Naive thymus-derived CD4-positive, alpha-beta T cell (primary cell): ENCODE results near the gene RBMS3. TPM values are rescaled to one million over a fixed set of nuclear protein-coding genes. Genes with fewer than 3 reads are reported as not detected.
"Not testable (repeated sequence)": the region's sequence is repeated elsewhere in the genome, so short reads cannot be mapped to it uniquely, and the experiment has no call there.

Experiments used
- ATAC-seq: fragments of 150-1000 bp; cut with Tn5 transposase; 2 replicates; pipeline ENCODE4 v1.10.0; 2021; ENCODE audit warnings: mild to moderate bottlenecking, moderate library complexity
- CTCF ChIA-PET: fragments of 350-600 bp; sonication (Branson Sonifier 250); formaldehyde crosslinking; loops from one replicate; lab custom pipeline; 2021; ENCODE audit warnings: antibody characterized with exemption; lab: Charles Lee
- POLR2A ChIA-PET: fragments of 350-600 bp; sonication (Branson Sonifier 250); formaldehyde crosslinking; loops from one replicate; lab custom pipeline; 2021; ENCODE audit warnings: antibody characterized with exemption, inconsistent platforms; lab: Charles Lee
- DNase-seq, 9 donors: peaks; one replicate each; pipeline versions ENCODE4 v3.0.0 to v3.0.0-alpha.2; 2020 to 2022; ENCODE audit warnings: mixed read lengths in 1 of 9
- H3K27ac ChIP-seq: one replicate; pipeline ENCODE4 v1.7.0; 2013; ENCODE audit warnings: mild to moderate bottlenecking, low read depth, low read length, moderate library complexity
- H3K27me3 ChIP-seq, 2 donors: one replicate each; pipeline ENCODE4 v1.7.0; 2013; ENCODE audit warnings: low read length in 2 of 2, mild to moderate bottlenecking in 2 of 2, moderate library complexity in 2 of 2; ENCODE audit not compliant: control insufficient read depth in 2 of 2, insufficient read depth in 2 of 2
- H3K36me3 ChIP-seq, 3 experiments: 1 replicate in 2 of 3; 2 replicates in 1 of 3; pipeline ENCODE4 v1.7.0; 2013; ENCODE audit warnings: low read length in 3 of 3, mild to moderate bottlenecking in 3 of 3, moderate library complexity in 1 of 3; ENCODE audit not compliant: insufficient read depth in 3 of 3, control insufficient read depth in 2 of 3
- H3K4me1 ChIP-seq, 2 donors: one replicate each; pipeline ENCODE4 v1.7.0; 2013; ENCODE audit warnings: low read length in 2 of 2, mild to moderate bottlenecking in 2 of 2, moderate library complexity in 1 of 2; ENCODE audit not compliant: control insufficient read depth in 2 of 2, insufficient read depth in 2 of 2
- H3K4me3 ChIP-seq: 2 replicates; pipeline ENCODE4 v1.7.0; 2013; ENCODE audit warnings: mild to moderate bottlenecking, low read length
- H3K9me3 ChIP-seq, 3 experiments: 1 replicate in 2 of 3; 2 replicates in 1 of 3; pipeline ENCODE4 v1.7.0; 2013; ENCODE audit warnings: low read length in 3 of 3; ENCODE audit not compliant: control insufficient read depth in 2 of 3
- H3K27ac Mint-ChIP-seq, 9 donors: one replicate each; pipeline ENCODE4 v1.8.0; 2020 to 2022; ENCODE audit warnings: mixed read lengths in 9 of 9, mild to moderate bottlenecking in 8 of 9, moderate library complexity in 5 of 9, inconsistent platforms in 2 of 9
- H3K27me3 Mint-ChIP-seq, 5 donors: one replicate each; pipeline ENCODE4 v1.8.0; 2021 to 2022; ENCODE audit warnings: mixed read lengths in 5 of 5, mild to moderate bottlenecking in 1 of 5
- H3K36me3 Mint-ChIP-seq, 5 donors: one replicate each; pipeline ENCODE4 v1.8.0; 2020 to 2022; ENCODE audit warnings: mixed read lengths in 5 of 5, mild to moderate bottlenecking in 3 of 5, inconsistent platforms in 1 of 5
- H3K4me1 Mint-ChIP-seq, 7 donors: one replicate each; pipeline ENCODE4 v1.8.0; 2020 to 2022; ENCODE audit warnings: mixed read lengths in 7 of 7, mild to moderate bottlenecking in 3 of 7, inconsistent platforms in 1 of 7
- H3K4me3 Mint-ChIP-seq, 10 donors: one replicate each; pipeline ENCODE4 v1.8.0; 2020 to 2022; ENCODE audit warnings: mild to moderate bottlenecking in 10 of 10, mixed read lengths in 10 of 10, moderate library complexity in 6 of 10, inconsistent platforms in 2 of 10
- H3K9me3 Mint-ChIP-seq, 11 donors: one replicate each; pipeline ENCODE4 v1.8.0; 2020 to 2022; ENCODE audit warnings: mixed read lengths in 11 of 11, mild to moderate bottlenecking in 4 of 11, inconsistent platforms in 1 of 11, moderate library complexity in 1 of 11
- intact Hi-C, 2 donors: fragments of 100-400 bp; cut with micrococcal nuclease; formaldehyde crosslinking; loops; one replicate each; pipeline ENCODE4 v1.15.1; 2023
- polyA plus RNA-seq, 2 donors: library from polyadenylated mRNA; unstranded; fragments of 300-500 nt; fragmentation: Illumina TruSeq; gene quantifications; one replicate each; pipeline ENCODE4 v1.2.3, GENCODE V29; 2021
- total RNA-seq, 6 experiments: library from RNA in 5 of 6; stranded (reverse) in 5 of 6; gene quantifications; 1 replicate in 5 of 6; 2 replicates in 1 of 6; pipeline ENCODE4 v1.2.3 and lab custom pipeline; 2021 to 2026

RBMS3 gene
- total and polyA plus RNA-seq, 7 experiments from 2014 or later: 0.15 to 4.9 (median 0.49) TPM

DNA sequence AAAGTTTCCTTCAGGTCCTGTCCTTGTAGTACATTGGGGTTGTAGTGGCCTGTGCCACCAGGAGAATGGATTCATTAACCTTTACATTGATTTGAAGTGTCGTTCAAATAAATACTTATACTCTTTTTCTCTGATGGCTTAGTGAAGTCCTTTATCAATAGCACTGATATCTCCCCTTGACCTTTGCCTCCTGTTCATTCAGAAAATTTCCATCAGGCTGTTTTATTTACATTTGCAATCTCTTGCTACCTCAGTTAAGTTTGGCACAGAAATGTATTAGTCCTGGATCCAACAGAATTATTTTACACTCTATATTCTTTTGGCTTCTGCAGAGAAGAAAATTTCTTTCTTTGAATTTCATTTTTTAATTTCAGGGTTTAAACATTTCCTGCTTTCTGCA is 497.0 kb downstream of the RBMS3 start:
- intact Hi-C loops: no loop called here

GRCh38 chr3:29789686-29790085 is 508.8 kb downstream of the RBMS3 start:
- no peak overlapping the region for H3K27ac ChIP-seq
- H3K4me3 Mint-ChIP-seq: no peak overlapping the region
- intact Hi-C loops: no loop called here
- no peaks in the 10 kb centered on the region for H3K36me3 Mint-ChIP-seq
- no peaks in the 10 kb centered on the region for H3K9me3 ChIP-seq
- H3K36me3 ChIP-seq: no peaks in the 10 kb centered on the region
- DNase-seq (no peak), ATAC-seq (no peak)
- no peaks in the 10 kb centered on the region for H3K4me1 ChIP-seq
- CTCF ChIA-PET: no interaction called here
- POLR2A ChIA-PET: no interaction called here
- H3K4me1 Mint-ChIP-seq: no peaks in the 10 kb centered on the region
- peaks cover 0 to 14% (median 0%) of the 10 kb centered on the region in 11 donors for H3K9me3 Mint-ChIP-seq
- H3K27me3 ChIP-seq: no peaks in the 10 kb centered on the region
- H3K27me3 Mint-ChIP-seq: peaks cover 0 to 8% (median 5%) of the 10 kb centered on the region in 5 donors
- H3K4me3 ChIP-seq: no peak overlapping the region
- no peak overlapping the region for H3K27ac Mint-ChIP-seq

More for the DNA sequence above, 497.0 kb downstream of the RBMS3 start:
- no peak overlapping the region for H3K4me3 ChIP-seq
- POLR2A ChIA-PET: no interaction called here
- no peak for ATAC-seq
- Mint-ChIP-seq H3K27me3 (peaks cover 0 to 14% (median 0%) of the 10 kb centered on the region in 5 donors), H3K4me3 (no peak overlapping the region), H3K9me3 (peaks cover 0 to 12% (median 8%) of the 10 kb centered on the region in 11 donors), H3K36me3 (peaks cover 0 to 4% (median 0%) of the 10 kb centered on the region in 5 donors), H3K4me1 (no peaks in the 10 kb centered on the region), H3K27ac (no peak overlapping the region)
- no peak for DNase-seq
- no peaks in the 10 kb centered on the region for H3K4me1 ChIP-seq
- CTCF ChIA-PET: no interaction called here
- no peaks in the 10 kb centered on the region for H3K27me3 ChIP-seq
- no peak overlapping the region for H3K27ac ChIP-seq
- H3K9me3 ChIP-seq: no peaks in the 10 kb centered on the region
- H3K36me3 ChIP-seq: no peaks in the 10 kb centered on the region

DNA sequence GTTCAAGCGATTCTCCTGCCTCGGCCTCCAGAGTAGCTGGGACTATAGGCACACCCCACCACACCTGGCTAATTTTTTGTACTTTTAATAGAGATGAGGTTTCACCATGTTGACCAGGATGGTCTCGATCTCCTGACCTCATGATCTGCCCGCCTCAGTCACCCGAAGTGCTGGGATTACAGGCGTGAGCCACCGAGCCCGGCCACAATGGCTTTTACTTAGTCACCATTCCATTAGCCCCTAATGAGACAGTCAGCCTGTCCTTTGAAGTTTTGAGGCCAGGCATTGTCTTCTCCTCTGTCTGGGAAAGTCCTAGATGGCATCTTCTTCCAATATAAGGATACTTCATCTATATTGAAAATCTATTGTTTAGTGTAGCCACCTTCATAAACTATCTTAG is 515.9 kb downstream of the RBMS3 start:
- H3K27ac Mint-ChIP-seq: no peak overlapping the region
- H3K9me3 Mint-ChIP-seq: peaks cover 0 to 3% (median 0%) of the 10 kb centered on the region in 11 donors
- no peaks in the 10 kb centered on the region for H3K9me3 ChIP-seq
- intact Hi-C loops: no loop called here
- H3K27ac ChIP-seq: no peak overlapping the region
- H3K4me1 ChIP-seq: no peaks in the 10 kb centered on the region
- ATAC-seq (no peak), DNase-seq (no peak)
- H3K36me3 ChIP-seq: no peaks in the 10 kb centered on the region
- H3K4me3 Mint-ChIP-seq: no peak overlapping the region
- peaks cover 0 to 9% (median 8%) of the 10 kb centered on the region in 5 donors for H3K27me3 Mint-ChIP-seq
- H3K36me3 Mint-ChIP-seq: no peaks in the 10 kb centered on the region
- no peaks in the 10 kb centered on the region for H3K4me1 Mint-ChIP-seq
- CTCF ChIA-PET: no interaction called here
- no peak overlapping the region for H3K4me3 ChIP-seq
- H3K27me3 ChIP-seq: no peaks in the 10 kb centered on the region
- POLR2A ChIA-PET: no interaction called here

DNA sequence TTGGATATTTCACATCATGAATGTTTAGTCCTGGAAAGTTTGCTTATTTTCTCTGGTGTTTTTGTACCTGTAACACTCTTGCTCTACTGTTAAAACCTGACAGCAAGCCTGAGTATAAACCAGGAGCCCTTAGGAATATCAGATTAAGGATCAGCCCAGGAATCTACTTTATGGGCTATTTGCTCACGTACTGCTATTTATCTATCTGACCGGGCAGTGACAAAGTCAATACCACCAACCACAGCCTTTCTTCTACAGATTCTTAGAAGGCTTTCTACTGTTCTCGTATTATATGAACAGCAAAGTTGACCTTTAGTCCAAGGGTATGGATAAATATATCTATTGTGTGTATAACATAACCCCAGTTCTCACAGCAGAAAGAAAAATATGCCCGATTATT is 521.2 kb downstream of the RBMS3 start:
- no peaks in the 10 kb centered on the region for H3K36me3 ChIP-seq
- Mint-ChIP-seq H3K4me1 (no peaks in the 10 kb centered on the region), H3K36me3 (no peaks in the 10 kb centered on the region), H3K4me3 (no peak overlapping the region), H3K9me3 (no peaks in the 10 kb centered on the region), H3K27me3 (peaks cover 0 to 8% (median 6%) of the 10 kb centered on the region in 5 donors), H3K27ac (no peak overlapping the region)
- no peak overlapping the region for H3K4me3 ChIP-seq
- H3K9me3 ChIP-seq: no peaks in the 10 kb centered on the region
- H3K27me3 ChIP-seq: no peaks in the 10 kb centered on the region
- no peak for DNase-seq
- no peaks in the 10 kb centered on the region for H3K4me1 ChIP-seq
- ATAC-seq: no peak
- intact Hi-C loops: no loop called here
- ChIA-PET POLR2A (interaction anchor here (0.8 kb wide), 1 partner anchor 28 kb away, joined by 3 read pairs; no protein-coding TSS in a partner anchor), CTCF (no interaction called here)
- no peak overlapping the region for H3K27ac ChIP-seq

- Histone ChIP-seq H3K27ac (no peak overlapping the region), H3K4me3 (no peak overlapping the region), H3K36me3 (no peaks in the 10 kb centered on the region), H3K9me3 (no peaks in the 10 kb centered on the region), H3K27me3 (no peaks in the 10 kb centered on the region), H3K4me1 (no peaks in the 10 kb centered on the region)
- Mint-ChIP-seq H3K4me1 (no peaks in the 10 kb centered on the region), H3K36me3 (no peaks in the 10 kb centered on the region), H3K27ac (no peak overlapping the region), H3K27me3 (peaks cover 0 to 8% (median 4%) of the 10 kb centered on the region in 5 donors), H3K9me3 (no peaks in the 10 kb centered on the region), H3K4me3 (no peak overlapping the region)
- POLR2A ChIA-PET: no interaction called here
- intact Hi-C loops: no loop called here
- DNase-seq (no peak), ATAC-seq (no peak)
- CTCF ChIA-PET: no interaction called here
Measured at GRCh38 chr3:29804044-29804443, 523.2 kb downstream of the RBMS3 start.

GRCh38 chr3:29805757-29806156 is 524.9 kb downstream of the RBMS3 start:
- no peaks in the 10 kb centered on the region for H3K36me3 Mint-ChIP-seq
- Histone ChIP-seq H3K27me3 (no peaks in the 10 kb centered on the region), H3K27ac (no peak overlapping the region), H3K4me3 (no peak overlapping the region), H3K4me1 (no peaks in the 10 kb centered on the region), H3K9me3 (no peaks in the 10 kb centered on the region), H3K36me3 (no peaks in the 10 kb centered on the region)
- H3K4me3 Mint-ChIP-seq: no peak overlapping the region
- H3K9me3 Mint-ChIP-seq: no peaks in the 10 kb centered on the region
- DNase-seq: no peak
- intact Hi-C loops: no loop called here
- no peaks in the 10 kb centered on the region for H3K4me1 Mint-ChIP-seq
- CTCF ChIA-PET: no interaction called here
- peaks cover 0 to 8% (median 4%) of the 10 kb centered on the region in 5 donors for H3K27me3 Mint-ChIP-seq
- no peak overlapping the region for H3K27ac Mint-ChIP-seq
- POLR2A ChIA-PET: no interaction called here
- no peak for ATAC-seq

GRCh38 chr3:29808324-29808723 is 527.5 kb downstream of the RBMS3 start:
- H3K27ac ChIP-seq, H3K4me3 ChIP-seq, H3K9me3 Mint-ChIP-seq, ATAC-seq, H3K4me1 ChIP-seq, H3K36me3 Mint-ChIP-seq, H3K4me3 Mint-ChIP-seq, POLR2A ChIA-PET, H3K27ac Mint-ChIP-seq, DNase-seq, H3K27me3 Mint-ChIP-seq, H3K27me3 ChIP-seq, H3K9me3 ChIP-seq, intact Hi-C loops, H3K4me1 Mint-ChIP-seq, H3K36me3 ChIP-seq: not testable (repeated sequence)
- CTCF ChIA-PET: interaction anchor here (0.7 kb wide), 1 partner anchor 13 kb away, joined by 3 read pairs; no protein-coding TSS in a partner anchor
